GM21528 (cell line): ENCODE measurements around the gene LCP1.

ENCODE experiments used
- ATAC-seq: cut with Tn5 transposase; IDR thresholded peaks from one replicate; pipeline ENCODE4 v1.9.1; 2021; ENCODE audit warnings: mild to moderate bottlenecking, moderate library complexity; ENCODE audit not compliant: unreplicated experiment, low FRiP score

LCP1 gene

DNA sequence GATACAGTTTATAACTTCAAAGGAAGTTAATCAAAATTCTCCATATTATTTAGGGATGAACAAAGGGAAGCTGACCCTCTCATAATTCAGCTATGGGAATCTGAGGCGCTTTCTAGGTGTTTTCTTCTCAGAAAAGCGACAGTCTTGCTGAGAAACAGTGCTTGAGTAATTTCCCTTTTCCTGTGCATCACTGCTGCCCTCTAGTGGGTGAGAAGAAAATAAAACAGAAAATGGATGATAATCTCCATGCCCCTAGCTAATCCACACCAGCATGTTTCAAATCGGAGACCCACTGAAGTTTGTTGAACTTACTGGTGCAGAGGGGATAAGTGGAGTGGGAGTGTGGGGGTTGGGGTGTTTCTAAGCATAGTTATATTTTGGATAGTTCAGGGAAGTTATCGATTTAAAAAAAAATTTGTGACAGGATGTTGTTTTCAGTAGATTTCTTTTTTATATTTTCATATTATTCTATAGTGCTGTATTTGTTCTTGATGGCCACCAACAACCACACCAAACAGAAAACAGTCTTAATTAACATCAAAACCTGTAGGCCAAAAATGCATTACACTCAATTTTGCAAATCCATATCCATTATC lies 21.4 kb downstream of the LCP1 start:
- ATAC-seq, result no peak

DNA sequence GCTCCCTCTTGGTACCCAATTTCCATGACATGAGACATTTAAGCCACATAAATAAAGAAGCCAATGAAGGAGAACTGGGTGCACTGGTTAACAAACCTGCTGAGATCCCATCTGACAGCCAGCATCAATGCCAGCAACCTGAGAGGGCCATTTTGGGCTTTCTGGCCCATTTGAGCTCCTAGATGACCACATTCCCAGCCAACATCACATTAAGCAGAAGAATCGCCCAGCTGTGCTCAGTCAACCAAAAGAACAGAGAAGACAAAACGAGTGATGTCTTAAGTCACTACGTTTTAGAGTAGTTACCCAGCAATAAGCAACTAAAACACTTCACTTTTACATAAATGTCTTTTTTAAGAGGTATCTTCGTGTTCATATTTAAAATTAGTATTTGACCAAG lies 21.9 kb downstream of the LCP1 start:
- no peak for ATAC-seq

DNA sequence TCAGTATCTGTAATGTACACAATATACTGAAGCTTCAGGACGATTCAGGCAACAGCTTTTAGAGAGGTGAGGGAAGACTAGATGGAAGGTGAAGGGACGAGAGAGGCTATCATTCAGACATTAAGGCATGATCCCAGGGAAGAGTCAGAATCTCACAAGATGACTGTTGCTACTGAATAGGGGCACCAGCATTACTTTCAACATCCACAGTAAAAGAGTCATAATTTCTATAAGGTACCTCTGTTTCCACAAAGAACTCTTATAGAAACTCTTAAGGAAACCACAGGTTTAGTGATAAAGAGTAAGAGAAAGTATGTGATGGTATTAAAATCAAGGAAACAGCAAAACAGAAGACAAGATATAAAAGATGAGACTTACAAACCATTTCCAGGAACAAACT lies 23.0 kb downstream of the LCP1 start:
- no peak for ATAC-seq

DNA sequence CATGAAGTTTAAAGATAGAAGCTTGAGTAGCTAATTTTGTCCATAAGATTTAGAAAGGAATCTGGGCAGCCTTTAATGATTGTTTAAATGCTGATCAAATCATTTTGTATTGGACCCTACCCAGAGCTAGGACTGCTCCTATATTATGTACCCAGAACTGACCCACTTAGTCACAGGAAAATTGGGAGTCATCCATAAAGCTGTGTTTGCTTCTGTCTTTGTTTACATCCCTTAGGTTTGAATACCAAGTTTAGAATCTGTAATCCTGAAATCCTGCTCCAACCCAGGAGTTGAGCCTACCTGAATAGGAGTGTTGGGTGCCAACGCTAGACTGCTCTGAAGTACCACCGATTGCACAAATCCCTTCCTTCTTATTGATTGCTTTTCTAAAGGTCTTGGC lies 23.8 kb downstream of the LCP1 start:
- no peak for ATAC-seq

DNA sequence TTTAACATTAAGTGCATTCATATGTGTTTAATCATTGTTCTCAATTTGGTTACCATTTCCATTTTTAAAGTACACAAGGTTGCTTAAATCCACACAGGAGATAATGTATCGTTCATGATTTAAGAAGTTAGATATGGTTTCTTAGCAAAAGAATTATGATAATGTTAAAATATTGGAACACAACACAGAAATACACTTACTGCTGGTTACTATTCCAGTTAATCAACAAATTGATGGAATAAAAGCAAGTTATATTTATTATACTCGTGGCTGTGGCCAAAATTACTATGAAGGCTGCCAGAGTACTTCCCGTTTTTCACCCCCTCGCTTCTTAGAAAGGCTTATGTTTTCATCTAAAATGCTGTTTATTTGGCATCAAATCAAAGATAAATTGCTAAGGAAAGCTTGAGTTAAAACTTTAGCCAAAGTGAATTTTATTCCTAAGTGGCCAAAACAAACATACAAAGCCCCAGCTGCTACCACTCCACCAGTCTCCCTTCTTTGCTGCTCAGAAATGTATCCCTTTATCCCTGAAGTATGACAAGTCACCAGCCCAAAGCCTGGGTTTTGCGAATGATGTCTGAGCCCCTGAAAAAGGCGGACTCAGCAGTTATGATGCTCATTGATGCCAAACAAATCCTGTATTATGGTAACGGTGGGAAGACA lies 27.7 kb downstream of the LCP1 start:
- no peak for ATAC-seq

DNA sequence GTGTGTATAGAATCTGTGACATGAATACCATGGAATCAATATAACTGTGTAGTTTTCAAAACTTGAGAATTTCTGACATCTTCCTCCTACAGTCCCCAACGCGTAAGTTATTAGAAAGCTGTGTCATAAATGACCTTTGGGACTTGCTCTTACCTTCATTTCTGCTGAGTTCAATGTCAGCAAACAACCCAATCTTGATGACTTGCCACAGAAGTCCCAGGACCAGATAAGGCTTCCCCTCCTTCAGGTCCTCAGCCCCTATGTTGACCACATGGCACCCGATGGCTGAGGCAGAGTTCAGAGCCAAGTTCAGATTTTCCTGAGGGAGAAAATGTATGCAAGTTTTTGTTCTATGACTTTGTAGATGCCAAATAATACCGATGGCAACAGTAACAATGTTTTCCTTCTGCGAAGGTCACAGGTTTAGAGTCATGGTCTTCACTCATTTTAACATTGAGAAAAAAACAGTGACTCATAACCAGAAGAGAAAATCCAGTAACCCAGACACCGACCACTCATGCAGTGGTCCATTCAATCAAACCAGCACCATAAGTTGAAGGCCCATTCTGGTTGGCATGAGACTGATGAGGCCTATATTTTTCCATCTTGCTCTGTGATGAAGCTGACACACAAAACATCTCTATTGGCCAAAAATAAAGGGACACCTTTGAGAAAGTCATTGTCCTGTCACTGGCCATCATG lies 29.2 kb downstream of the LCP1 start:
- ATAC-seq, result no peak

DNA sequence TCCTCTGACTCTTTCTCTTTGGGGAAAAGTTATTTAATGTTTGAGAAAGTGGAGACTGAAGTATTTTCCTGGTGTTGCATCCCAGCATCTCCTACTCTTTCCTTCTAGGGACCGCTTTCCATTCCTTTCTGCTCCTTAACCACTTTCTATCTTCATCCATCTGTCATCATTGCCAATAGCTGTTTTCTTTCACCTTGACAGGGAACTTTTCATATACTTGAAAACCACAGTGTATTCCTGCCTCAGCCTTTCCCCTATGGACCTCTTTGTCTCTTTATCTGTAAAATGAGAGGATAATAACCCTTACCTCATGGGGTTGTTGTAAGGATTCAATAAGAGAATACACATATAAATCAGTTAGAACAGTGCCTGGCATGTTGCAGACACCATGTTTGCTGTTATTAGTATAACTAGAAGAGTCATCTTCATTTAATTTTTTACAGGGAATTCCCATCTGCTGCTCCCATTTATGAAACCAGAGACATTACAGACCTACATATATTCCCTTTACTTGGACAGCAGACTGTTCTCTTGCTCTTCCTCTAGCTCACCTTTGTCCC lies 31.8 kb downstream of the LCP1 start:
- no peak for ATAC-seq

DNA sequence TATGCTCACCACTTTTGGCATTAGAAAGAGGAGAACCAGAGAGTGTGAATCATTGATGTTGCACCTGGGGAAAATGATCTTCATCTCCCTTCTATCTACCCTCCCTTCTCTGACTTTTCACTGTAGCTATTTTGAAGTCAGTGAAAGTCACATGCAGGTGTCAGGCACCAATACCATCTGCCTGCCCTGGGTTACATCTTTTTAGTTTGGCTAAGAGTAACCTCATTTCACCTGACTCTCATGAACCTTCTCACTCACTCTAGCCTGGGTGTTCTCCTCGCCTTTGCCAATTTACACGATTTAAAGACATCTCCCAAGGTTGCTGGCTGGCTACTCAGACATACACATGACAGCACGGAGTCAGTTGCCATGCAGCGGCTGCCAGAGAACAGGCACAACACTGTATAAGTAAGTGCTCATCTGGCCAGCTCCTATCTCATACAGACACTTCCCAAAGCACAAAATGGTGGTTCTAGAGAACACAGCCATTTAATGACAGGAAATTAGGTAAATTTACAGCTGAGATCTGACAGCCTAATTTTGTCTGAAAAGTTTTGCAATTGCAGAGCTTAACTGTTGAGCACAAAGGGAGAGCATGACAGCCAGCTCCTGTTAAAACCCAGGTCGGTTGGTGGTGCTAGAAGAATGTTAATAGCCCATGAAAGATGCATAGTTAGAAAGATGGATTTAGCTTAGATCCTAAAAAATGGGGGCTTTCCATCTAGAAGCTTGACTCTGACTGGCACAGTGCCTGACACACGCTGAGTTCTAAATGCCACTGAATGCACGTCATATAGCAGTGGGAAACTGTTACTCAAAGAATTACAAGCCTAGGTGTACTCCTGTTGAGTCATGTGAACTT lies 32.5 kb downstream of the LCP1 start:
- no peak for ATAC-seq

DNA sequence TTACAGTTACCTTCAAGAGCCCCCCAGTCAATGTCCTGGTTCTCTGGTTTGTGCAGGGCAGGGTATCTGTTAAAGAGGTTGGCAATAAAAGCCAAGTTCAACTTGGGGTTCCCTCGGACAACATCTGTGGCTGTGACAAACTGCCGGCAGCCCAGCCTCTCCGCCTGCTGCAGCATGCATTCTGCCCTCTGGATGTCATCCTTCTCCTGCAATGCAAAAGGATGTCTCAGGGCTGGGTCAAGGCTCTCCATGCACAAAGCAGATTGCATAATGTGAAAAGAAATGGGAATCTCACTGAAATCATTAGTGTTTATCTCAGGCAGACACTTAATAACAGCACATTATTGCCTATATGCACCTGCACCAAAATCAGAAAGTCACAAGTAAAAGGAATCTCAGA lies 35.1 kb downstream of the LCP1 start:
- ATAC-seq, result no peak

DNA sequence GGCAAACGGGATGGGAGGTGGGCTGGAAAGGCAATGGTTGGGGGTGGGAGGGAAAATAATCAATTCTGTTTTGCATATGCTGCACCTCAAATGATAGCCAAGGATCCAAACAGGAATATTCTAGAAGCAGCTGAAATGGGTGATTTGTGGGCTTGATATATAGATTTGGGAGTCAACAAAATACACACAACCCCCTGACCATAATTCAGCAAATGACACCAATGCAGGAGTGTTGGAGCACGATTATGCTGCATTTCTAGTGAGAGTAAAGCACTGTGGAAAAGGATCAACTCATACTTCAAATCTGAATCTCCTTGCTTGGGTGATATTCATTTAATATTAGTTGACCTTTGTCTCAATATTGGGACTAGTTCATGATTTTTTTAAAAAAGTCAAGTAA lies 36.0 kb downstream of the LCP1 start:
- no peak for ATAC-seq

DNA sequence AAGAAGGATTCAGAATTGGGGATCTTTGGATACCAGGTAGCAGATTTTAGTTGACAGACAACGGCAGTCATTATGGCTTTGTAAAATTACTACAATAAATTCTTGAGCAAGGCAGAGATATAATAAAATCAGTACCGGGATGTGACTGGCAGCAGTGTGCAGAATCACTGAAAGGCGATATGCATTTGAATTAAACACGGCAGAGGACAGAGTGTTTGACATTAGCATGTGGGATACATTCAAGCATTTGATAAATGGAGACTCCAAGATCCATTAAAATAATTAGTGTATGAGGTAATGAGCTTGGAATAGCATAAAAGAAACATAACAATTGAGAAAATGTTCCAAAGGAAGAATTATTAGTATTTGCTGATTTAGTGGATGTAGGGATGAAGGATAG lies 36.8 kb downstream of the LCP1 start:
- ATAC-seq, result no peak

DNA sequence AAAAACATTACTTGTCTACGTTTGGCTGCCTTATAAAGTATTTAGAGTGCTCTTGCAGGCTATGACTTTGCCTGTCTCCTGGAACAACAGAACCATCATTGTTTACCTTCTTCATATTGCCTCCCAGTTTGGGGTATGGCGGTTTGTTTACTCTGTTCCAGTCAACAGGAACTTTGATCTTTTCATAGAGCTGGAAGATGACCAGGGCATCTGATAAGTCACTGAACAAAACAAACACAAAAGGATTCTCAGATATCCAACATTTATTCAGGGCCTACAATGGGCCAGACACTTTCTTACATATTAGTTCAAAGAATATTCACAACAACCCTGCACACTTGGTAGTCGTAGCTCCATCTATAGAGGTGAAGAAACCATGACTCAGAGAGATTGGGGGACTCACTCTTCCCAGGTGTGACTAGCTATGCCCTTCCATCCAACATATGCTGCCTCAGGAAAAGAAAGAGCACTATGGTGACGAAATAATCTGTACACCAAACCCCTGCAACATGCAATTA lies 38.7 kb downstream of the LCP1 start:
- no peak for ATAC-seq

DNA sequence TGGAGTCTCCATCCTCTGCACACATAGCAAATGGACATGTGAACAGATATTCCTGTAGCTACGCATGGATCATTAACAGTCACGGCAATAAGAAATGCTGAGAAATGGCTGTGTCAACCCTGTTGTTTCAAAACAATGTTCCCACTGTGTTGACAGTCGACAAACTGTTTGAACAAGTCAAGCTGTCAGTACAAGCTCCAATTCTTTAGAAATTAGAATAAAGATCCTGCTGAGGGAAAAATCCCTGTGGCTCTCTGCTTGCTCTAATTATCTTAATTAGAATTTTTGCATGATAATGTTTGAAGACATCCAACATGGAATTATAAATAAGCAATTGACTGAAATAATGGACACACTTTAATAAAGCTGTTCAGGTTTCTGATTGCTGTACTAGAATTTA lies 39.2 kb downstream of the LCP1 start:
- ATAC-seq, result no peak

DNA sequence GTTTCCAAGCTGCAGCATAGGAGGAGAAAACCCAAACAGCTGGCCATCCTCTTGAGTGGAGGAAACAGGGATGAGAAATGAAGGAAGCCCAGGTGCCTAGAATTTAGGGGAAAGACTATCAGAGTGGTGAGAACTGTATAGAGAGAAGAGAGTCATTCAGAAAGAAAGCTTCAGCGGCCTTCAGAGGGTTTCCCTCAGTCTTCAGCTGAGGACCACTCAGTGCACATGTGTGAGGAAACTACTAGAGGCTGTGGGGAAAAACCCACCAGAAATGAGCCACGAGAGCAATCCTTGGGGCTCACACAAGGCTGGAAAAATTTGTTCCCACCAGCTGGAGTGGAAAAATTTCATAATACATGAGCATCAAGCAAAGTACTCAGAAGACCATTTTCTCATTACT lies 41.9 kb downstream of the LCP1 start:
- no peak for ATAC-seq

DNA sequence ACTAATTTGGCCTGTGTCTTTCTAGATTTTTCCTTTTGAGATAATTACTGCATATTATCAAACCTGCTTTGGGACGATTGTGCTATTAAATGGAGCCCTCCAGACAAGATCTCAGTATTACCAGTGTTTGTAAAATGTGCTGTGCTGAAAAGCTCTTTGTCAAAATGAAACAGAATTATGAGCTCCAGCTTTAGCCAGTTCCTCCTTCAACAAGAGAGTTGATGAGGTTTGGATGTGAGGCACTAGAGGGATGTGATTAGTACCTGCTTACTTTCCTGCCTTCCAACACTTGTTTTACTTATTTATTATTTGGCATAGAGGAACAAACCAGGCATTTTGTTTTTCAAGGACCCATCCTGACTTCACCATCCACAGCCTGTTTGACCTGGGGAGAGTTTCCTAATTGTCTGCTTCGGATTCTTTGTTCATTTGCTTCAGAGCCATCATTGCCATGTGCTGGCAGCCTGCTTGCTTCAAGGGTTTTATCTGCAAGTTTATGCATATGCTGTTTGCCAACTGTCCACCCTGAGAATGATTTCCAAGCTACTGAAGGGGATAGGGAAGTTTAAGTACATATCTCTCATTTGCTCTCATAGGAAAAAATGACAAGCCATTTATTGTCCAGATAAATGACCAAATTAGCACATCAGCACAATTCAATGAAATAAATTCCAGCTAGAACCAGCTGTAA lies 44.2 kb downstream of the LCP1 start:
- no peak for ATAC-seq

DNA sequence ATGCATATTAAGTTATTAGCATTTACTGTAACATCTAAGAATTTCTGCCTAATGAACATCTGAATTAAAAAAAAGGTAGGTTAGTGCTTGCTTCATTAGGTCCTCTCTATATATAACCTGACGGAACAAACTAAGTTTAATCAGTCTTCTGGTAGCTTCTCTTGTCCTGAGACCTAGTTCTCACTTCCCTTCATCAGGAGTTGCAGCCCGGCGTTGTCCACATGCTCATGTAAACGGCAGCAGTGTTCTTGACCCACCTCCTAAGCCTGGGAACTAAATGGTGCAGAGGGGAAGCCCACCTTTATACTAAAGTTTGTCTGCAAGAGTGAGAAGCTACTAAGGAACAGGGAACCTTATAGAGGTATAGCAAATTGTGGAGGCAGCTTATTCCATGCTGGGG lies 45.3 kb downstream of the LCP1 start:
- no peak for ATAC-seq

DNA sequence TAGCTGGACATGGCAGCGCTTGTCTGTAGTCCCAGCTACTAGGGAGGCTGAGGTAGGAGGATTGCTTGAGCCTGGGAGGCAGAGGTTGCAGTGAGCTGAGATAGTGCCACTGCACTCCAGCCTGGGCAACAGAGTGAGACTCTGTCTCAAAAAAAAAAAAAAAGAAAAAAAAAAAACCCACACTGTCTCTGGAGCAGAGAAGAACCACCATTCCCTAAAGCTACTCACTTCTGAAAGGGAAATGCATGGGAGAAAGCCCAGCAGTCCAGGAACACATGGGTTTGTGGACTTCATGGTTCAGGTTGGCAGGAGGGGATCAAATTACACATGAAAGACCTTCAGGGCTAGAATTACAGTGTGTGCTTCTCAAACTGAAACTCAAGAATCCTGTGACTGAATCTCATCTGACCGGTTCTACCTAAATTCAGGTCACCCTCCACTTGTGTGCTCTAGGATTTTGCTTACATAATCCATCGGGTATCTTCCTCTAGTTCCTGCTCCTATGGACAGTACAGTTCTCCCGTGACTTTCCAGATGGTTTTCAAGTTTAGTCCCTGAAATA lies 46.9 kb downstream of the LCP1 start:
- ATAC-seq, result no peak

DNA sequence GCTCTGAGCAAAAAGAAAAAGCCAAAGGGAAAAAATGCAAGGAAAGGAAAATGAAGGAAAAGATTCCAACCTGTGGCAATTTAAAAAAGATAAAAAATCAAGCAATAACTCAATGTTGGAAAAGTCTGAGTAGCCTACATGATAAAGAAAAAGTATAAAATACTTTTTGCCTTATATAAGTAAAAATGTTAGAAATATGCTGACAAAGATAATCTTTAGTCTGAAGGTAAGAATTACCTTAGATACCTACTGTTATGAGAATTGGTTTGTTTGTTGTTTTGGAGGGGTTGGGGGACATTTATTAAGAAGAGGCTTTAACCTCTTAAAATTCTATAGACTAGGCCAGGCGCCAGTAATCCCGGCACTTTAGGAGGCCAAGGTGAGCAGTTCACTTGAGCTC lies 47.5 kb downstream of the LCP1 start:
- ATAC-seq, result no peak

DNA sequence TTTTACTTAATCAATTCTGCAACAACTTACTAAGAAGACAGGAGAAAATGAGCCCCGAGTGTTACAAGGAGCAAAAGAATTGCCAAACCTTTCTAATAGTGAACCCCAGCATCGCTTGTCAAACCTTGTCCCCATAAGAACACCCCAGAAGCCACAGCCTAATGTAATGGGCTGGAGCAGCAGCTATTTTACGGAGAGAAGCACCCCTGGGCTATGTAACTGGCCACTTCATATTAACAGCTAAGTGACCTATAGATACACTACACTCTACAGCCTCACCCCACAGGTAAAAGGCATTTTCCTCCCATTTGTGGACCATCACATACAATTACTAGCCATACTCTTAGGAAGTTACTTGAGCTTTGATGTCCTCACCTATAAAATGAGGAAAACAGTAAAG lies 49.9 kb downstream of the LCP1 start:
- no peak for ATAC-seq

DNA sequence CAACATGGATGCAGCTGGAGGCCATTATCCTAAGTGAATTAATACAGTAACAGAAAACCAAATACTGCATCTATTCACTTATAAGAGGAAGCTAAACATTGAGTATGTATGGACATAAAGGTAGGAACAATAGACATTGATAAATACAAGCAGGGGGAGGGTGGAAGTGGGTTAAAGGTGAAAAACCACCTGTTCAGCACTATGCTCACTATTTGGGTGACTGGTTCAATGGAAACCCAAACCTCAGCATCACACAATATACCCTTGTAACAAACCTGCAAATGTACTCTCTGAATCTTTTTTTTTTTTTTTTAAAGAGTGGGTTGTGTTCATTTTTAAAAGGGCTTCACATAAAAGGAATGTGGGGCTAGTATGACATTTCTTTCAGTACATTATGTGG lies 50.3 kb downstream of the LCP1 start:
- no peak for ATAC-seq
